Renal cortex interstitium (tissue), 11 donors: ENCODE data around the gene NDUFB8. TPM values are rescaled to one million over a fixed set of nuclear protein-coding genes. Genes with fewer than 3 reads are reported as not detected.

ENCODE experiments used
- DNase-seq, 11 donors: peaks; one replicate each; pipeline ENCODE4 v3.0.0-alpha.2; 2013; ENCODE audit warnings: low read depth in 9 of 11, low spot score in 4 of 11; ENCODE audit errors: extremely low read depth in 1 of 11
- polyA plus RNA-seq, 3 donors: library from polyadenylated mRNA; unstranded; fragments of 120-200 nt; gene quantifications; one replicate each; pipeline ENCODE4 v1.2.1, GENCODE V29; 2013; ENCODE audit not compliant: insufficient read length in 3 of 3

Gene NDUFB8
- polyA plus RNA-seq, 3 donors: 149 to 209 (median 182) TPM

DNA sequence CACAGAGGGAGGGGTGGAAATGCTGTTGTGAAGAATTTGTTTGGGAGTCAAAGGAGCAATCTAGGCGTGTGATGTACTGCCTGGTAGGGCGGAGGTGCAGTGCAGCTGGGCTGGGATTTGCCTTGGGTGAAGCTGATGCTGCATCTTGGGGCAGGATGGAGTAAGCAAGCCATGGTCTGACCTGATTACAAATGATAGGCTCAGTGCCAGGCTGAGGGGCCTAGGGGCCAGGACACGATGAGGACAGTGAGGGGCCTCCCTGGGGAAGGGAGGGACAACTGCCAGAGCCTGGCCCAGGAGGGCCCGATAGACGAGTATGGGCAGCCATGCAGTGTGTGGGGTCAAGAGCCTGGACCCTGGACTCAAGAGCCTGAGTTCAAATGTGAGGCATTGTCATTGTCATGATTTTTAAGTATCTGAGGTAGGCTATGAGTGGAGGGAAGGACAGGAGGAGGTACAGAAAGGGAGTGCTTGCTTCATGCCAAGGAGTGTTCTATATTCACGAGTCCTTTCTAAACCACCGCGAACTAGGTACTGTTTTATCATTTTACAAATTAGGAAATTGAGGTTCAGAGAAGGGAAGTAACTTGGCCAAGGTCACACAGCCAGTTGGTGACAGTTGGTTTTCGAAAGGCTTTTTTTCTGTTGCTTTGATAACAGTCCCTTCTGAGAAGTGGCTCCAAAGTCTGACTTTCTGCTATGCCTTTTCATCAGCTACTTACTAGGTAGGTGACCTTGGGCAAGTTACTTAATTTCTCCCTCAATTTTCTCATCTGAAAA, 35.7 kb upstream of the NDUFB8 start:
- DNase-seq: no peak

DNA sequence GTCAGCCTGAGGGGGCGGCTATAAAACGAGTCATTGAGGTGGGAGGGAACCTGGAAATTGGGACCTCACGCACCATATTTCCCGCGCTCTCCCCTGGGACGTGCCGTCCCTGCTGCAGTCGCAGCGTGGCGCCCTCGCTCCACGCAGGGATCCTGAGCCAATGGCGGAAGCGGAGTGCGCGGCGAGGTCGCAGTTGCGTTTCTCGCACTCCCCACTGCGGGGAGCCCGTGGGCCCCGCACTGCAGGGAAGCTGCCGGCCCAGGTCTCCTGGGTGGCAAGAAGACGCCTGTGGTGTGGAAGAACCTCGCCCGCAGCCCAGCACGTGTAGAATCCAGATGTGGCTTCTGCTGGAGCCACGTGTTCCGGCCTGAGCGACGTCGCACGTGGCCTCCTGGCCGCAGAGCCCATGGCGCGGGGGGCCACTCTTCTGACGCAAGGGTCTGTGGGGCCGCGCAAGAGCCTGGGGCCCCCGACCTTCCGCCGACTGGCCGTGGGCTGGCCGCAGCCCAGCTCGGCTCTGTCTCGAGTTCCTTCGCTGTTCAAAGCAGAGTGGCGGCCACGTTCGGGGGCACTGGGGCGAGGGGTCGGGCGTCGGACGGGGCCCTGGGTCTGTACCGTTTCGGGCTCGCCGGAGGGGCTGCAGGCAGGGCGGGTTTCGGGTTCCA, 32.5 kb upstream of the NDUFB8 start:
- DNase-seq: peak; percentile 71 to 85 (median 74)

DNA sequence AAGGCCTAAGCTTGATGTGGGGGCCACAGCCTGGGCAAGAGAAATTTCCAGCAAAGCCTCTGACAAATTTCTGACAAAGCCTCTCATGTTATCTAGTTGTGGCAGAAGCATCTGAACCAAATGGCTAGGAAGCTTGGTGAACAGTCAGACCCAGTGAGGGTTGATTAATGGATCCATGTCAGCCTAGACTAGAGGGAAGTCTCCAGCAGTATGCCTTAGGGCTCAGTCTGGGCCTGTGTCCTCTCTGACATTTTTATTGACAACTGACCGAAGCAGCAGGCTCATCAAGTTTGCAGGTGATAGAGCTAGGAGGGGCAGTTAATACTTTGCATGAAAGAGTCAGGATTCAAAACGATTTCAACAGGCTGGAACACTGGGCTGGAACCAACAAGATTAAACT, 31.3 kb upstream of the NDUFB8 start:
- no peak for DNase-seq

DNA sequence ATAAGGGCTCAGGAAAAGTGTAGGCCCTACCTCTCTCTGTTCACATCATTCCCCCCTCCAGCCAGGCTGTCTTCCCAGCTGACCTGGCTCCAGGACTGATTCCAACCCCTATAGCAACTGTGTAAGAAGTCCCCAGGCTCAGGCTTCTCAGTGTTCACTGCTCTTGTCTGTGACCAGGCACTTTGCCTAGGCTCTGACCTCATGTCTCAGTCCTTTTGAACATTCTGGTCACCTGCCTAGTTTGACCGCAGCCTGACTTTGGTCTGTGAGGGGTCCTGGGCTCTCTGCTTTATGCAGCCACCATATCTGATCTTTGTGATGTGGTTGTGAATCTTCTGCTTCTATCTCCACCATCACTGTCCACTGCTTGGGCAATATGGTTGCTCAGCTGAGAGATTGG, 30.6 kb upstream of the NDUFB8 start:
- DNase-seq: no peak

DNA sequence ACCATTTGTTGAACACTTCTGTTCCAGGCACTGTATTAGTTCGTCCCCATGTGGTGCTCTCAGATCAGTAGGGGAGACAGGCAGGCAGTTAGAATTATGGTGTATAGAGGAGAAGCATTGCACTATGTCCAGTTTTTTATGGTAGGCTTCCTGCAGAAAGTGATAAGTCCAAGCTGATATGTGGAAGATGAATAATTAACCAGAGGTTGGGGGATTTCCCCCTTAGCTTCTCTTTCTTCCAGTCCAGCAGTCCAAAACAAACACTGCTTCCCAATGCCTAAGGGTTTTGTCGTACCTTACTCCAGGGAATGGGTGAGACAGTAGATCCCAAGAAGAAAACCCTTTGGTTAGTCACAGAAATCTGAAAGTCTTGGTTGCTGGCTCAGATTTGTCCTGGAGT, 25.2 kb upstream of the NDUFB8 start:
- no peak for DNase-seq

DNA sequence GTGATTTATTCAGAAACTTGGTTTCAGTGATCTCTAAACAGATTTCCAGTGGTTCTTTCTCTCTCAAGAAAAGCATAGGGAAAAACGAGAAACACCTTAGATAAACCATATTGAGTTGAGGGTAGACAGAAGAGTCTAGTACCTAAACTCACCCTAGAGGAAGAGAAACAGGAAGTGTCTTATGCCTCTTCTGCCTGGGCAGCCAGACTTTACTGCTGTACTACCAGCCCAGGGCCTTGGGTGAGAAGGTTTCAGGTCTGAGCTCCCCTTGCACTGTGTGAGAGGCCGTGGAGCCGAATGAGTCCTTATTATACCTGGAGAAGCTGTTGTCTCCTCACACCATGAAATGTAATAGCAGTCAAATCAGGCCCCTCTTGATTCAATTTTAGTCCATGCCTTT, 24.3 kb upstream of the NDUFB8 start:
- no peak for DNase-seq

DNA sequence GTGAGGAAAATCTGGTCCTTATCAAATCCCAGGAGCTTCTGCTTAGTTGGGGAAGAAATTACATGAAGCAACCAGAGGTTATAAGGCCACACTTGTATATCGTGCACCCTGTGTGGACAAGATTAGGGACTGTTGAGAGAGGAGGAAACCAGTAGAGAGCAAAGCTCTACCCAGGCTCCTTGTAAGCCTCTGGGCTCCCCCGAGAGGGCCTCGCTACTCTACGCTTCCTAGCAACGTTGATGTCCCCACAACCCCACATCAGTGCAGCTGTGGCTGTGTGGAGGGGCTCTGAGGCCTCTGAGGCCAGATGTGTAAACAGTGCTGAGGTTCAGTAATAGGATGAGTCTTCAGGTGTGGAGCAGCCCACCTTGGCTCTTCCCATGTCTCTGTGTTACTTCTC, 22.1 kb upstream of the NDUFB8 start:
- no peak for DNase-seq

DNA sequence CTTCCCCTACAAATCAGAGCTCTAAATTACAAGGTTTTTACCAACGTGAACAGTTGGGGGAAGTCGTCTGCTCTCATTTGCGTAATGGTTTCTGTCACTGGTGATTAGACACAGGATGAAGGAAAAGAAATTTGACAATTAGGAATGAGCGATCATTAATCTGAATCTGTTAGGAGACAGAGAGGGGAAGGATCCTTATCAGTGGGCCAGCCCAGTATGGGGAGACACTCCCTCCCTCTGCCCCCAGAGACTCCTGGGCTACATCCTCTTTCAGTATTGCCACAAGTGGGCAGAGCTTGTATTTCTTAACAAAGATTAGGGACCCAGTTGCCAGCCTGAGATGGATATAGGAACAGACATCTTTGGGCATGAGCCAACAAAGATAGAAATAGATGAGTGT, 21.5 kb upstream of the NDUFB8 start:
- no peak for DNase-seq

DNA sequence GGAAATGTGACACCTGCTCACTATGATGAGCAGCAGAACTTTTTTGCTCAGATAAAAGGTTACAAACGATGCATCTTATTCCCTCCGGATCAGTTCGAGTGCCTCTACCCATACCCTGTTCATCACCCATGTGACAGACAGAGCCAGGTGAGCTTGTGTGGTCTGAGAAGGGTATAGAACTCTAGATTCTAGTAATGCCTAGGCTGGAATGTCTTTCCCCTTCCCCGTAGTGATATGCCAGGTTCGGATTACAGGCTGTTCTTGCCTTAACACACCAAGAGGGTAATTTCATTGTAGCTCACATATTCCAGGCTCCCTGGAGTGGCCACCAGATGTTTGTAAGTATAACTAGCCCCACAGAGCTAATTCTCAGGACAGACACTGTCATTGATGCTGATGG, 15.3 kb upstream of the NDUFB8 start:
- no peak for DNase-seq

DNA sequence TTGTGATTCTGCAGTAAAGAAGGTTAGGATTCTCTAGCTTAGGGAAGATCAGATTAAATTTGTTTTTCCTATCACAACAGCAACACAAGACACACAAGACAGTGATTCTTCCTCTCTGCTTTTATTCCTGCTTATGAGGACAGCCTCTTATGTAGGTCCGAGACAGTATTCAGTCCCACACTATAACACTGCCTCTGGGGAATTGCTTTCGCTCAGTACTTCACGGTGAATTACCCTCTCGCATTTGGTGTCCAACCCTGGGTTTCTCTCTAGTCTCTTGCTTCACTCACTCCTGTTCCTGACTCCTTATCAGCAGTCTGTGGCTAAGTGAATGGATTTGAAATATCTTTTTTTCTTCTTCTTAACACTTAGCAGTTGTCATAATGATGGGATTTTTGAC, 7.8 kb upstream of the NDUFB8 start:
- no peak for DNase-seq

DNA sequence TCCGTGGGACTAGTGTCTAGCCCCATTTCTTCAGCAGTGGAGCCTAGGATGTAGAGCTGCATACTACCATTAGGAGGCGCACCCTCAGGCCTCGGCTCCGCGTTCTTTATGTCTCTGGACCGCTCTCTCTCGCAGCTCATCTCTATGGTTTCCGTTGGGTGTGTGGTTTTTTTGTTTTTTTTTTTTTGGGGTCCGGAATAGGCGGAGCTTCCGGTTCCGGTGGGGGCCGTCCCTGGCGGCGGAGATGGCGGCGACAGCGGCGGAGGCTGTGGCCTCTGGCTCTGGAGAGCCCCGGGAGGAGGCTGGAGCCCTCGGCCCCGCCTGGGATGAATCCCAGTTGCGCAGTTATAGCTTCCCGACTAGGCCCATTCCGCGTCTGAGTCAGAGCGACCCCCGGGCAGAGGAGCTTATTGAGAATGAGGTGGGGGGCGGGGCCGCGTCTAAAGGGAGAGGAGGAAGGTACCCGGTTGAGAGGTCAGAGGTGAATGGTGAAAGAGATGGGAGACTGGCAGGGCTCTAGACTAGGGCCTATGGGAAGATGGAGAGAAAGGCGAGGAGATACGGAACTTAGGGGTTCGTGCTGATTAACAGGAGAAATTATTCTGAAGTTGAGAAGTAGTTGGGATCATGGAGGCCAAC, 6.2 kb upstream of the NDUFB8 start, which contains the start of gene HIF1AN:
Gene HIF1AN, plus strand, starts transcription at position 229 of the 639 bp plus-strand sequence. Its CDS starts 16 bp downstream, at position 245.
- peak; percentile 85 to 95 (median 91) for DNase-seq

DNA sequence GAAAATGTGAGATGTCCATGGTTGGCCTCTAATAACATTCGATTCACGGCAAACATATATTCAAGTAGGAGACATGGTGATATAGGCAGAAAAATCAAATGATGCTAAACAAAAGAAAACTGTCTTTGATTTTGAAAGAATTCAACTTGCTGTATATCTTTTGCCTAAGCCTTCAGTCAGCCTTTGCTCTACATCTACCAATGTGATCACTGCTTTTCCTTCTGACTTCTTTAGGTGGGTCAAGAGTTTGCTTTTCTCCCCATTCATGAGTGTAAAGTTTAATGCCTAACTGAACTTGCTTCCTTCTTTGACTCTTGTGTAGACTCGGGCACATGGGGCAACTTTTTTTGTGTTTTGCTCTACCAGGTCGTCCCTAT, 5.7 kb upstream of the NDUFB8 start:
- DNase-seq: no peak

DNA sequence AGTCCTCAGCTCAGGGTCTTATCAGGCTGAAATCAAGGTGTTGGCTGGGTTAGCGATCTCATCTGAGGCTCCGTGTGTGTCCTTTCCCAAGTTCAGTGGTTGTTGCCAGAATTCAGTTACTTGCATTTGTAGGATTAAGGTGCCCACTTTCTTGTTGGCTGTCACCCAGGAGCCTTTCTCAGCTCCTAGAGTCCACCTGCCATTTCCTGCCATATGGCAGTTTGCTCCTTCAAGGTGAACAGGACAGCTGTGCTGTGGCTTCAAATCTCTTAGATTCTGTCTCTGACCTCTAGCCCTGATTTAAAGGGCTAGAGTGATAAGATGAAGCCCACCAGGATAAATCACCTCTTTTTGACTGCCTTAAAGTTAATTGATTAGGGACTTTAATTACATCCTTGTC, 5.1 kb upstream of the NDUFB8 start:
- no peak for DNase-seq

DNA sequence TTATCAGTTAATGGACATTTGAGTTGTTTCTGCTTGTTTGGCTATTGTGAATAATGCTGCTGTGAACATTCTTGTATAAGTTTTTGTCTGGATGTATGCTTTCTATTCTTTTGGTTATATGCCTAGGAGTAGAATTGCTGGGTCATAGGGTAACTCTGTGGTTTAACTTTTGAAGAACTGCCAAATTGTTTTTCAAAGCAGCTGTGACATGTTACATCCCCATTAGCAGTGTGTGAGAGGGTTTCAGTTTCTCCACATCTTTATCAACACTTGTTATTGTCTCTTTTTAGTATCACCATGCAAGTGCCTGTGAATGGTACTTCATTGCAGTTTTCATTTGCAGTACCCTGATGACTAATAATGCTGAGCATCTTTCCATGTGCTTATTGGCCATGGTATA, 2.1 kb upstream of the NDUFB8 start:
- no peak for DNase-seq

DNA sequence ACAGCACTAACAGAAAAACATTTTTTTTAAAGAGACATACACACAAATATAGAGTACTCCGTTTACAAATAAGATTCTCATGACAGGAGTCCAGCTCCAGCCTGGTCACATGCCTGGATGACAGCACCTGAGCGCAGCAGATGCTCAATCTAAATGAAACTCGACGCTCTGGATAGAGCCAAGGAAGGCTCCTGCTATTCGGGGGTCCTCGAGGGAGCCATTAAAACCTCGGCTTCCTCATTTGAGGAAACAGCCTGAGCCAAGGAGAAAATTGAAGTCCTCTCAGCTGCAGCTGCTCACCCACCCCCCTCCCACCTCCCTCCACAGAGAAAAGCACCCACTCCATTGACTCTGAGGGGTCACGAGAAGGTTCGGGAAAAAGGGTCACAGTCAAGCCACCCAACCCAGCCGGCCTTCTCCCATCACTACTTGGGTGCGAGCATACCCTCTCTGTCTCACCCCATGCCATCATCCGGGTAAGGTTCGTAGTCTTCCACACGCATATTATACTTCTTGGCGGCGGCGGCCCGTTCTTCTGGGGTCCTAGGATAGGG, 673 bp downstream of the NDUFB8 start:
- DNase-seq: peak in 2 of 11 donors; percentile 1 to 5

DNA sequence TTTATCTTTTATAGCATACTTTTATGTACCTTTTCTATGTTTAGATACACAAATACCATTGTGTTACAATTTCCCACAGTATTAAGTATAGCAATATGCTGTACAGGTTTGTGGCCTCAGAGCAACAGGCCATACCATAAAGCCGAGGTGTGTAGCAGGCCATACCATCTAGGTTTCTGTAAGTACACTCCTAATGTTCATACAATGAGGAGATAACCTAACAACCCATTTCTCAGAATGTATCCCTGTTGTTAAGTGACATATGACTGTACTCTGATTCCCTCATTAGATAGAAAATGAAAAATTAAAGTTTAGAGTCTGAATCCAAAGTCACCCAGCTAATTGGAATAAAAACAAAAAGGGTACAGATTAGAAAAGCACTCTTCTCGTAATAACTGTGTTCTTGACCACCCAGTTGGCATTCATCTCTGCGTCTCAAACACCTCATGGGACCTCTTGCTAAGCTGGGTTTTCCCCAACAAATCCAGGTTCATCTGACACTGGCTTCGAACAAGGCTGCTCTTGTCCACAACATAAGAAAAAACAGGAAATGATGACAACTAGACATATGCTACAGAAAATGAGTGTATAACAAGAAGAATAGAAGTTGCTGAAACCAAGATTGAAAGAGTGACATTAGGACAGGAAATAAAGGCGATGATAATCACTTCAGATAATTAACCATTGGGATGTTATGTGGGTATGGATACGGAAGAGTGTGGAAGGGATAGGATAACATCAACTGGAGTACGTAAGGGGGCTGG, 1.4 kb downstream of the NDUFB8 start:
- DNase-seq: no peak

DNA sequence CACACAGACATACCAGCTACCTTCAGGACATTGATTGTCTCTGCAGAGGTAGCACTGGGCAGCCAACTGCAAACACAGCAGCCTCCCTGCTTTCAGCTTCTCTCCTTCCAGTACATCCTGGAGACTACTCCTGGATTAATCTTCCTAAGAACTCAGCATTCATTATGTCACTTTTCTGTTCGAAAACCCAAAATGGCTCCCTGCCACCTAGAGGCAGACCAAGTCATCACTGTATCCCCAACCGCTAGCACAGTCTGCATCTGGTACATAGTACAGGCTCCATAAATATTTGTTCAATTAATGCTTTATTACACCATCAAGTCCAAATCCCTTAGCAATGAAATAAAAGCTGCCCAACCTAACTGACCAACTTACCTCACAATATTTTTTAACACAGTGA, 5.0 kb downstream of the NDUFB8 start:
- DNase-seq: no peak

DNA sequence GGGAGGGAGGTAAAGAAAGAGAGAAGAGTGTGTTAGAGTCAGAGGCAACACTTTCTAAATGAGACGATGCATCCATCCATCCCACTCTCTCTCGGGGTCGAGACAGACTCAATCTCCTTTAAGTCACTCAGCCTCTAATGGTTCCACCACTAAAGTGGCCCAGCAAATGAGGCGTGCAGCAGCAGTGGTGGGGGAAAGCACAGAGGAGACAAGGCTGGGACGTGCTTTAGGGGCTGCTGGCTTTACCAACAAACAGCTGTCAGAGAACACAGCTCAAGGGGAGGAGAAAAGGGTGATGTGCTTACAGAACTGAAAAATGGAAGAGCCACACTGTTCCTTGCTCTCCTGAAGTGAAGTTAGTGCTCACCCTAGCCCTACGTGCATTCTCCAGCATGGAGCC, 5.5 kb downstream of the NDUFB8 start:
- no peak for DNase-seq

DNA sequence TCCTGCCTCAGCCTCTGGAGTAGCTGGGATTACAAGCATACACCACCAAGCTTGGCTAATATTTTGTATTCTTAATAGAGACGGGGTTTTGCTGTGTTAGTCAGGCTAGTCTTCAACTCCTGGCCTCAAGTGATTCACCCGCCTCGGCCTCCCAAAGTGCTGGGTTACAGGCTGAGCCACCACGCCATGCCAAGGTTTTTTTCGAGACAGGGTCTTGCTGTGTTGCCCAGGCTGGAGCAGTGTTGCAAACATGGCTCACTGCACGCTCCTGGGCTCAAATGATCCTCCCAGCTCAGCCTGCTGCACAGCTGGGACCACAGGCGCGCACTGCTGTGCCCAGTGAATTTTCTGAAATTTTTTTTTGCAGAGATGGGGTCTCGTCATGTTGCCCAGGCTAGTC, 6.7 kb downstream of the NDUFB8 start:
- no peak for DNase-seq
